ENCODE measurements around the gene ASCC3.

Gene ASCC3

DNA sequence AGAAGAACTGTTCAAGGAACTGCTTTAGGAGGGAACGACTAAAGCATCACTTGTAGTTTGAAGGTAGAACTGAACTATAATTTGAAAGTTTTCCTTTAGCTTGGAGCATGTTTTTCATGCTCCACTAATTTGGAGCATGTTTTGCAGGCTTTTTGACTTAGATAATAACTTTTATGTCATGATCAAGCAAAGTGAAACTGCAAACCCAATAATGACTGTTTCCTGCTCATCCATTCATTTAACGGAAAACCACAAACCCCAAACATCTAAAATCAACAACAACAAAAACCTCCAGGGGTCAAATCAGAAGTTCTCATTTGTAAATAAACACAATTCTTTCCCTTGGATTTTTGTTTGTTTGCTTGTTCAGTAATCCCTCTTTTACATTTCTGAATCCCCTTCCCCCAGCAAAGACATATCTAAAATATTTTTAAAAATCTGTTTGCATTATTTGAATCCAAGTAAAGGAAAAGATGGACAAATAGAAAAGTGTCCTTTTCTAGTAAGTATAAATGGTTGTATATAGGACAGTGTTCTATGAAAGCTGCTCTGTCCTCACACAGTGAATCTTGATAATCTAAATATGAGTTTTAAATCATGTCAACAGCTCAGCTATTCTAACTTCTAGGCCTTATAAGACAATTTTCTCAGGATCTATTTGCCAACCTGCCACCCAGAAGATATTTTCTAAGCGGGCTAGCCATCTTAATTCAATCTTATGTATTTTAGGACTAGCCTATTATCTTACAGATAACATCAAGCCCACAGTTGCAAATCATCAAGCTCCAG lies 419.0 kb downstream of the ASCC3 start:
- no peak for DNase-seq

DNA sequence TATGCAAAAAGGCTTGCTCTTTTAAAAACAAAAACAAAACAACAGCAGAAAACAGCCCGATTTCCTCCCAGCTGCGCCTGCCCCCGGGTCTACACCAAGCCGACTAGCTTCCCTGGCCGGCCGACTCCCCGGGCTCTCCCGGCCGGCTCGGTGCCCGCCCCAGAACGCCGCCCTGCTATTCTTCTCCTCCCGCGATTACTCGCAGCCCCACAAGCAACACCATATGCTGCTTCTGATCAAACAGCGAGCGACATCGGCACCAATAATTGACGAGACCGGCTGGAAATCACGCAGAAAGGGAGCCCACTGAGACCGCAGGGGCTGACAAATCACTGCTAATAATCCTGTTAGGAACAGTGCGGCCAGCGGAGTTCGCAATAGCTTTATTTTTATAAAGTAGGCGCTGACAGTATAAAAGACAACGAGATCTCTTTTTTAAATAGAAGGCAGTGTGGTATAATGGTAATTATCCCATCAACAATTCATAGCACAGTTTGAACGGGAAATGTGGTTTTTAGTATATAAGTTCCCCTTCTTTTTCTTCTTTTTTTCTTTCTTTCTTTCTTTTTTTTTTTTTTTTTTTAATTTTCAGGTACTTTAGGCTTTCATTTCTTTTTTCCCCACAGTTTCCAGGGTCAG lies 419.7 kb downstream of the ASCC3 start:
- no peak for DNase-seq

DNA sequence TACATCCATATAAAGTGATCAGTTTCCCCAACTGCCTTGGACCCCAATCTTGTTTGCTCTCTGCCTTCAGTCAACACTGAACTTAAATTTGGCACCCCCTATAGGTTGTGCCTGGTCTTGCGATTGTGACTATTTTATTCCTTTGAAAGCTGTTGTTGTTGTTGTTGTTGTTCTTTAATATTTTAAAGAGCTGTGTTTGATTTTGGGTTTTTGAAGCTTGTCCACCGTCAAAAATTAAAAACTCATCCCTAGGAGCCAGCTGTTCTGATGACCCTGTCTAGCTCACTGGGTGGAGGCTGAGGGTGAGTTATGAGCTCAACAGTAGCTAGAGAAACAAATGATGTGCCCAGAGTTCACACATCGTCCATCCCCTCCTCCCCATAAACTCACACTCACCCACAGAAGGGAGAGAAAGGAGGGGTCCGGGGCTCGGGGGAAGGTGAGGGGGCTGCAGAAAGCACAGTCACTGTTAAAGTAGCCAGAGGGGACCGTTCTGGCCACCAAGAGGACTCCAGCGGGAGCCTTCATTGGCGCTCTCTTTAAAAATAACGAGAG lies 420.4 kb downstream of the ASCC3 start:
- no peak for DNase-seq

GRCh38 chr6:100459592-100460184 lies 421.4 kb downstream of the ASCC3 start:
- DNase-seq = no peak

- DNase-seq = no peak
Observed at GRCh38 chr6:100458841-100459591, 422.1 kb downstream of the ASCC3 start.

Measured in CD4-positive, alpha-beta T cell treated with Interleukin-15 for 1 hour (primary cell).